ENCODE data around the gene FOXC1. TPM values are rescaled to one million over a fixed set of nuclear protein-coding genes. Genes with fewer than 3 reads are reported as not detected.

The FOXC1 gene
- total and polyA plus RNA-seq, 10 of the 15 experiments (the other 5 are each of a cell fraction or from before 2014, with no cell fraction given): 0.13 to 1.5 (median 0.48) TPM; not detected in 2

DNA sequence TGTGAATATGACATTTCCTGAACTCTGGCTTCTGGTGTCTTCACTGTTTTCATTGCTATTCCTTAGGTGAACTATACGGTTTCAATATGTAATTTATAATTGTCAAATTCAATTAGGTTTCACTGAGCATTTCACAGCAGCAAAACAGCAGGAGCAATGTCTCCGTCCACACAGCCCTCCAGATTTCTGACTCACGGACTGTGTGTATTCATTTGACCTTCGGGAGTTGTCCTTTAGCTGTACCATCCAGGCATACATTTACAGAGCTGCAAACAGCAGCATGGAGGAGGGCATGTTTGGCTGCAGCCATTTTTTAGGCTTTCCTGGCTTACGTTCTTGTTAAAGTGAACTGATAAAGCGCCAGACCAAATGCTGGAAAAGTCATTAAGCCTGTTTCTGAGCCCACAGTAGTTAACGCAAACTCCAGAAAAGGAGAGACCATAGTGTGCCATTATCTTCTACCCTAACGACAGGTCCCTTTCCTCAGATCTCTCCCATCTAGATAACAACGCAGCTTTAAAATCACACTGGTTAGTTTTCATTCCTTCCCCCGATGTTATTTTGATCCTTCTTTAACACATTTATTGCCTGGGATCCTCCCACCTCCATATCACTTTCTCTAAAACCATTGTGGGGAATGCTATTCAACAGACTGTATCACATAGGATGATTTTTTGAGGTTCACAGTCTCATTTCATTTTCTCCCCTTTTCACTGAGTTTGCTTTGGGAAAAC lies 18.3 kb downstream of the FOXC1 start:
- Histone ChIP-seq H3K36me3 (ENCODE audit: control insufficient read depth in 2 of 2, insufficient read depth in 2 of 2, low read length in 1 of 2) (no peaks in the 10 kb centered on the region), H3K9me3 (replicated peaks; ENCODE audit: control insufficient read depth, insufficient read depth, low read length) (no peaks in the 10 kb centered on the region), H3K4me3 (no peak overlapping the region), H3K27me3 (replicated peaks in 1 of 2; ENCODE audit: control insufficient read depth in 2 of 2, insufficient read depth in 2 of 2, low read length in 1 of 2) (peaks cover 4 to 10% of the 10 kb centered on the region in 2 experiments), H3K9ac (ENCODE audit: control insufficient read depth, insufficient read depth, low read length) (no peak overlapping the region), H4K20me1 (ENCODE audit: control insufficient read depth, insufficient read depth) (peaks cover 3% of the 10 kb centered on the region; the same call in 1 of the 2 replicates), H3K27ac (ENCODE audit: control insufficient read depth, insufficient read depth) (no peak overlapping the region), H3K79me2 (ENCODE audit: control insufficient read depth, insufficient read depth, low read length) (no peaks in the 10 kb centered on the region), H2AFZ (ENCODE audit: control insufficient read depth, low read depth, low read length) (no peak overlapping the region), H3K4me2 (ENCODE audit: control insufficient read depth, insufficient read depth) (no peak overlapping the region), H3K4me1 (ENCODE audit: control insufficient read depth, insufficient read depth, low read length) (peaks cover 5% of the 10 kb centered on the region)
- ChIA-PET RAD21 (ENCODE audit: unreplicated experiment) (no interaction called here), POLR2A (no interaction called here), CTCF (interaction anchor here (1.2 kb wide), 1 partner anchor 21 kb away, joined by 4 read pairs; no protein-coding TSS in a partner anchor), SMC1A (ENCODE audit: uncharacterized antibody, unreplicated experiment) (interaction anchor here (0.6 to 1.3 kb wide), 2 partner anchors 9 to 726 kb away, joined by 3 read pairs; no protein-coding TSS in a partner anchor)
- no peak for ATAC-seq
- FAIRE-seq: no peak
- intact Hi-C loops (cut with micrococcal nuclease; ENCODE audit: unreplicated experiment) (no loop called here), in situ Hi-C loops (cut with MboI) (no loop called here)
- no peak for DNase-seq (ENCODE audit: low read depth, low spot score)
- WGBS (ENCODE audit: insufficient coverage, insufficient replicate concordance, low lambda C conversion rate, missing lambda C conversion rate): 80% methylated on average over 10 of the region's 10 CpGs
- TF ChIP-seq, protein P1, sequence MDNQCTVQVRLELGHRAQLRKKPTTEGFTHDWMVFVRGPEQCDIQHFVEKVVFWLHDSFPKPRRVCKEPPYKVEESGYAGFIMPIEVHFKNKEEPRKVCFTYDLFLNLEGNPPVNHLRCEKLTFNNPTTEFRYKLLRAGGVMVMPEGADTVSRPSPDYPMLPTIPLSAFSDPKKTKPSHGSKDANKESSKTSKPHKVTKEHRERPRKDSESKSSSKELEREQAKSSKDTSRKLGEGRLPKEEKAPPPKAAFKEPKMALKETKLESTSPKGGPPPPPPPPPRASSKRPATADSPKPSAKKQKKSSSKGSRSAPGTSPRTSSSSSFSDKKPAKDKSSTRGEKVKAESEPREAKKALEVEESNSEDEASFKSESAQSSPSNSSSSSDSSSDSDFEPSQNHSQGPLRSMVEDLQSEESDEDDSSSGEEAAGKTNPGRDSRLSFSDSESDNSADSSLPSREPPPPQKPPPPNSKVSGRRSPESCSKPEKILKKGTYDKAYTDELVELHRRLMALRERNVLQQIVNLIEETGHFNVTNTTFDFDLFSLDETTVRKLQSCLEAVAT (IDR thresholded peaks at IDR 0.05): no peak
- no peak for TF ChIP-seq MEF2A (IDR thresholded peaks at IDR 0.05; ENCODE audit: insufficient read depth, low read depth, low read length)
- TF ChIP-seq MTA3 (IDR thresholded peaks at IDR 0.05; ENCODE audit: borderline replicate concordance, low read length): no peak
- no peak for TF ChIP-seq SMAD5 (IDR thresholded peaks at IDR 0.05; ENCODE audit: low read depth)
- no peak for TF ChIP-seq NR2F1 (conservative IDR thresholded peaks at IDR 0.05)
- no peak for TF ChIP-seq MTA2 (IDR thresholded peaks at IDR 0.05; ENCODE audit: low read depth)
- TF ChIP-seq, protein P2, sequence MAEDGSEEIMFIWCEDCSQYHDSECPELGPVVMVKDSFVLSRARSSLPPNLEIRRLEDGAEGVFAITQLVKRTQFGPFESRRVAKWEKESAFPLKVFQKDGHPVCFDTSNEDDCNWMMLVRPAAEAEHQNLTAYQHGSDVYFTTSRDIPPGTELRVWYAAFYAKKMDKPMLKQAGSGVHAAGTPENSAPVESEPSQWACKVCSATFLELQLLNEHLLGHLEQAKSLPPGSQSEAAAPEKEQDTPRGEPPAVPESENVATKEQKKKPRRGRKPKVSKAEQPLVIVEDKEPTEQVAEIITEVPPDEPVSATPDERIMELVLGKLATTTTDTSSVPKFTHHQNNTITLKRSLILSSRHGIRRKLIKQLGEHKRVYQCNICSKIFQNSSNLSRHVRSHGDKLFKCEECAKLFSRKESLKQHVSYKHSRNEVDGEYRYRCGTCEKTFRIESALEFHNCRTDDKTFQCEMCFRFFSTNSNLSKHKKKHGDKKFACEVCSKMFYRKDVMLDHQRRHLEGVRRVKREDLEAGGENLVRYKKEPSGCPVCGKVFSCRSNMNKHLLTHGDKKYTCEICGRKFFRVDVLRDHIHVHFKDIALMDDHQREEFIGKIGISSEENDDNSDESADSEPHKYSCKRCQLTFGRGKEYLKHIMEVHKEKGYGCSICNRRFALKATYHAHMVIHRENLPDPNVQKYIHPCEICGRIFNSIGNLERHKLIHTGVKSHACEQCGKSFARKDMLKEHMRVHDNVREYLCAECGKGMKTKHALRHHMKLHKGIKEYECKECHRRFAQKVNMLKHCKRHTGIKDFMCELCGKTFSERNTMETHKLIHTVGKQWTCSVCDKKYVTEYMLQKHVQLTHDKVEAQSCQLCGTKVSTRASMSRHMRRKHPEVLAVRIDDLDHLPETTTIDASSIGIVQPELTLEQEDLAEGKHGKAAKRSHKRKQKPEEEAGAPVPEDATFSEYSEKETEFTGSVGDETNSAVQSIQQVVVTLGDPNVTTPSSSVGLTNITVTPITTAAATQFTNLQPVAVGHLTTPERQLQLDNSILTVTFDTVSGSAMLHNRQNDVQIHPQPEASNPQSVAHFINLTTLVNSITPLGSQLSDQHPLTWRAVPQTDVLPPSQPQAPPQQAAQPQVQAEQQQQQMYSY (CRISPR knock-in tag; IDR thresholded peaks at IDR 0.05): no peak
- no peak for TF ChIP-seq RUNX3 (IDR thresholded peaks at IDR 0.05; ENCODE audit: low read length)
- TF ChIP-seq, protein P3, sequence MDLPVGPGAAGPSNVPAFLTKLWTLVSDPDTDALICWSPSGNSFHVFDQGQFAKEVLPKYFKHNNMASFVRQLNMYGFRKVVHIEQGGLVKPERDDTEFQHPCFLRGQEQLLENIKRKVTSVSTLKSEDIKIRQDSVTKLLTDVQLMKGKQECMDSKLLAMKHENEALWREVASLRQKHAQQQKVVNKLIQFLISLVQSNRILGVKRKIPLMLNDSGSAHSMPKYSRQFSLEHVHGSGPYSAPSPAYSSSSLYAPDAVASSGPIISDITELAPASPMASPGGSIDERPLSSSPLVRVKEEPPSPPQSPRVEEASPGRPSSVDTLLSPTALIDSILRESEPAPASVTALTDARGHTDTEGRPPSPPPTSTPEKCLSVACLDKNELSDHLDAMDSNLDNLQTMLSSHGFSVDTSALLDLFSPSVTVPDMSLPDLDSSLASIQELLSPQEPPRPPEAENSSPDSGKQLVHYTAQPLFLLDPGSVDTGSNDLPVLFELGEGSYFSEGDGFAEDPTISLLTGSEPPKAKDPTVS (IDR thresholded peaks at IDR 0.05; ENCODE audit: low read depth, low read length): no peak
- TF ChIP-seq ZBED1 (IDR thresholded peaks at IDR 0.05; ENCODE audit: borderline replicate concordance): no peak
- TF ChIP-seq SREBF2 (IDR thresholded peaks at IDR 0.05; ENCODE audit: low read length): no peak
- no peak for TF ChIP-seq EED (IDR thresholded peaks at IDR 0.05; ENCODE audit: low read depth)
- no peak for TF ChIP-seq SREBF1 (IDR thresholded peaks at IDR 0.05; ENCODE audit: low read length)
- no peak for TF ChIP-seq ZSCAN29 (IDR thresholded peaks at IDR 0.05)
- TF ChIP-seq, protein P4, sequence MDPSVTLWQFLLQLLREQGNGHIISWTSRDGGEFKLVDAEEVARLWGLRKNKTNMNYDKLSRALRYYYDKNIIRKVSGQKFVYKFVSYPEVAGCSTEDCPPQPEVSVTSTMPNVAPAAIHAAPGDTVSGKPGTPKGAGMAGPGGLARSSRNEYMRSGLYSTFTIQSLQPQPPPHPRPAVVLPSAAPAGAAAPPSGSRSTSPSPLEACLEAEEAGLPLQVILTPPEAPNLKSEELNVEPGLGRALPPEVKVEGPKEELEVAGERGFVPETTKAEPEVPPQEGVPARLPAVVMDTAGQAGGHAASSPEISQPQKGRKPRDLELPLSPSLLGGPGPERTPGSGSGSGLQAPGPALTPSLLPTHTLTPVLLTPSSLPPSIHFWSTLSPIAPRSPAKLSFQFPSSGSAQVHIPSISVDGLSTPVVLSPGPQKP (IDR thresholded peaks at IDR 0.05; ENCODE audit: low read depth, low read length): no peak
- no TSS peak for BruUV-seq (replicated peaks)

Measured in GM12878 (cell line).